GM21381 (cell line): ENCODE results near the gene FBXL17.

Source experiments
- ATAC-seq: cut with Tn5 transposase; IDR thresholded peaks from one replicate; pipeline ENCODE4 v1.9.1; 2021; ENCODE audit warnings: mild to moderate bottlenecking, moderate library complexity; ENCODE audit not compliant: unreplicated experiment

Gene FBXL17

GRCh38 chr5:108101821-108102220, 280.1 kb downstream of the FBXL17 start:
- no peak for ATAC-seq

GRCh38 chr5:108101130-108101529, 280.8 kb downstream of the FBXL17 start:
- no peak for ATAC-seq

GRCh38 chr5:108094800-108095199, 287.1 kb downstream of the FBXL17 start:
- ATAC-seq = no peak

GRCh38 chr5:108093186-108093585, 288.7 kb downstream of the FBXL17 start:
- ATAC-seq = no peak

GRCh38 chr5:108090946-108091345, 291.0 kb downstream of the FBXL17 start:
- no peak for ATAC-seq

- ATAC-seq = no peak
These were observed 297.8 kb downstream of the FBXL17 start for GRCh38 chr5:108084105-108084504.

- no peak for ATAC-seq
These were observed 298.7 kb downstream of the FBXL17 start for GRCh38 chr5:108083232-108083631.

- no peak for ATAC-seq
These were observed 300.2 kb downstream of the FBXL17 start for GRCh38 chr5:108081707-108082106.

- ATAC-seq = no peak
These were observed 302.1 kb downstream of the FBXL17 start for GRCh38 chr5:108079753-108080152.

GRCh38 chr5:108078882-108079281, 303.0 kb downstream of the FBXL17 start:
- ATAC-seq = no peak

- ATAC-seq = no peak
These were observed 303.6 kb downstream of the FBXL17 start for GRCh38 chr5:108078345-108078744.

GRCh38 chr5:108074626-108075025, 307.3 kb downstream of the FBXL17 start:
- no peak for ATAC-seq

GRCh38 chr5:108064302-108064701, 317.6 kb downstream of the FBXL17 start:
- no peak for ATAC-seq

GRCh38 chr5:108061941-108062340, 320.0 kb downstream of the FBXL17 start:
- ATAC-seq = no peak

GRCh38 chr5:108060340-108060739, 321.6 kb downstream of the FBXL17 start:
- ATAC-seq = no peak

- no peak for ATAC-seq
These were observed 322.6 kb downstream of the FBXL17 start for GRCh38 chr5:108059334-108059733.

GRCh38 chr5:108054349-108054748, 327.5 kb downstream of the FBXL17 start:
- no peak for ATAC-seq

- no peak for ATAC-seq
These were observed 334.8 kb downstream of the FBXL17 start for GRCh38 chr5:108046955-108047670.

GRCh38 chr5:108036482-108036881, 345.4 kb downstream of the FBXL17 start:
- ATAC-seq = no peak

- ATAC-seq = no peak
These were observed 353.0 kb downstream of the FBXL17 start for GRCh38 chr5:108028883-108029282.

GRCh38 chr5:108028412-108028811, 353.5 kb downstream of the FBXL17 start:
- no peak for ATAC-seq

GRCh38 chr5:108025957-108026356, 355.9 kb downstream of the FBXL17 start:
- ATAC-seq = no peak

GRCh38 chr5:108024986-108025385, 356.9 kb downstream of the FBXL17 start:
- no peak for ATAC-seq
